WI38 (cell line): ENCODE data around the gene FEM1B.

ENCODE experiments used
- H3K4me3 ChIP-seq: 2 replicates; pipeline ENCODE4 v1.5.1; 2011; ENCODE audit warnings: low read depth, mild to moderate bottlenecking, control low read depth, low read length
- CTCF ChIP-seq: IDR thresholded peaks from 2 replicates; pipeline ENCODE4 v1.5.1; 2012; ENCODE audit warnings: low read depth, mild to moderate bottlenecking, control low read depth, low read length

Gene FEM1B

DNA sequence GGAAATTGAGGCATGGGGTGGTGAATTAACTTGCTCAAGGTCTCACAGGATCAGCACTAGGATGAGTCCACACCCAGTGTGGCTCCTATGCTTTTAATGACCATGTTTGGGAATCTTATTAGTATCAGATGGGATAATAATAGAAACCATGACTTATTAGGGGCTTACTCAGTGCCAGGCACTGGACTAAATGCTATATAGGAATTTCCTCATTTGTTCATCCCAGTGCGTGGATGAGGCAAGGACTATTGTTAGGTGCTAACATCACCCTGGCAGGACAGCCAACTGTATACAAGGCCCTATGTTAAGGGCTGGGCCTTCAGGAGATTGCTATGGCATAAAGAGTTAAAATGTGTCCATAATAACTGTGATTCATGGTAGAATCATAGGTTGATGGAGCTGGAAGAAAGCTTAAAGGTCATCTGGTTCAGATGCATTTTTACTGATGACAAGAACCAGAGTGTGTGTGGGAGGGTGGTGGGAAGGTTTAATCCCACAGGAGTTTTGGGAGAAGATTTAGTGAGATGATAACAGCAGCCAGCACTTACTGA is 4.7 kb upstream of the FEM1B start:
- H3K4me3 ChIP-seq = no peak overlapping the region
- TF ChIP-seq CTCF = no peak

GRCh38 chr15:68274201-68274848 is 3.2 kb upstream of the FEM1B start:
- TF ChIP-seq CTCF = no peak
- no peak overlapping the region for H3K4me3 ChIP-seq

- TF ChIP-seq CTCF = no peak
- H3K4me3 ChIP-seq = no peak overlapping the region
Measured at GRCh38 chr15:68275165-68275746, 2.3 kb upstream of the FEM1B start.

DNA sequence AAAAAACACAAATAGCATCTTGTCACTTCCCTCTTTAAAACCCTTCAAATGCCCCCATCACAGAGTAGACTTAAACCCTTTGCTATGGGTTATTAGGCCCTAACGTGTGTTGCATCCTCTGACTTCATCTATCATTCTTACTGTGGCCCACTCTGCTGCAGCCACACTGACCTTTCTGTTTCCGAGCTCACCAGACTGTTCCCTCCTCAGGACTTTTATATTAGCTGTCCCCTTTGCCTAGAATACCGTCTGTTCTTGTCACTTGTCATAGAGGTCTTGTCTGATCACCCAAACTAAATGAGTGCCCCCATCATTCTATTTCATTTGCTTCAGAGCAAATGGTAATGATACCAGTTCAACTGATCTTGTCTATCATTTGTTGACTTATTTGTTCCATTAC is 877 bp upstream of the FEM1B start:
- no peak for TF ChIP-seq CTCF

DNA sequence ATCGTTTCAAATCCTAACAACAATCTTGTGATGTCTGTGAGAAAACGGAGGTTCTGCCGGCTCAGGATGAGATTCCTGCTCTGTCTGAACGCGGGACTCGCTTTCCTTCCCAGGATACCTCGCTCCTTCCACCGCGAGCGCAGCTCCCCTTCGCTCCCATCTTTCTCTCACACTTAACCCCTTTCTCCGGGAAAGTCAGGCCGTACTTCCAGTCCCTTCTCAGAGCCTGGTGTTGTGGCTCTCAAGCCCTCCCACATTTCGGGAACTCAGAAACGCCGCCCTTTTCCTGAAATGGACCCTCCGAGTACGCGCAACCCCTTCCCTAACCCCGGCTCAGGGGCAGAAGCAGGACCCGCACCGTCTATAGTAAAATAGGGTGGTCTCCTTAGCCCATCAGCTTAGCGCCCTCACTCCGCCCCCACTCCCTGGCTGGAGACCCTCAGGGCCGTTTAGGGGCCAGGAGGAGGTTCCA is 378 bp upstream of the FEM1B start:
- H3K4me3 ChIP-seq = peak overlapping the region; percentile 95
- no peak for TF ChIP-seq CTCF

More for the DNA sequence above, 877 bp upstream of the FEM1B start:
- H3K4me3 ChIP-seq = peak overlapping the region; percentile 95

DNA sequence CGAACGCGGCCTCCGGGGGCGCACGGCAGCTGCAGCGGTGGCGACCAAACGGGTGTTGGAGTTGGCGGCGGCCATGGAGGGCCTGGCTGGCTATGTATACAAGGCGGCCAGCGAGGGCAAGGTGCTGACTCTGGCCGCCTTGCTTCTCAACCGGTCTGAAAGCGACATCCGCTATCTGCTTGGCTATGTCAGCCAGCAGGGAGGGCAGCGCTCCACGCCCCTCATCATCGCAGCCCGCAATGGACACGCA is 725 bp downstream of the FEM1B start:
- TF ChIP-seq CTCF = no peak

DNA sequence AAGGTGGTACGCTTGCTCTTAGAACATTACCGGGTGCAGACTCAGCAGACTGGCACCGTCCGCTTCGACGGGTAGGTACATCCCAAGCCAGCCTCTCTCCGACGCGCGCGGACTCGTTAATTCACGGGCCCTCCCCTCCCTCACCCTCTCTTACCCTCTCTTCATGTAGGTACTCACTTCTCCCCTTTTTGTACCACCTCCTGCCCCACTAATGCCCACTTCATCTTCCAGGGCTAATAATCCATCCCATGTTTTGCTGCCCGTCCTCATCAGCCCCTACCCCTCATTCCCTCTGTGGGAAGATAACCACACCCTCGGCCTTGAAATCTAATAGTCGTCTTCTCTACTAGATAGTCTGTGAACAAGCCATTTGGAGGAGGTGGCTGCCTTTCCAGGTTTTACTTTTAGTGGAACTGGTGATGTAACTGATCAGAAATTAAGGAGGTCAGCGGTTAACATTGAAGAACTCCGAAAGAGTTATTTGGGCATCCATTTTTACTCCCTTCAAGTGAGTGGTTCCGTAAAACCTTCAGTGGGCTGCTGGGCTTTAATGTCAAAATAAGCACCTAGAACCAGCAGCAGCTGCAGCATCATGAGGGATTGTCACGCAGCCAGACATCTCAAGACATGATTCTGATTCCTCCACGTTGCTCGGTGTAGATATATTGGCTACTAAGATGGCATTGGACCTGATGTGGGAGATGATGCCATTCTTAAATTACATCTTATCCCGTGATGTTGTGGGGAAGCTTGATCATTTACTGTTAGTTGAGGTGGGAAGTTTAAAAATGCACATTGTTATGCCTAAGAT is 1.3 kb downstream of the FEM1B start:
- H3K4me3 ChIP-seq = peak overlapping the region; percentile 95
- no peak for TF ChIP-seq CTCF

More for the DNA sequence above, 725 bp downstream of the FEM1B start:
- H3K4me3 ChIP-seq = peak overlapping the region; percentile 95
